Measurements from ENCODE around the gene VCX2.

DNA sequence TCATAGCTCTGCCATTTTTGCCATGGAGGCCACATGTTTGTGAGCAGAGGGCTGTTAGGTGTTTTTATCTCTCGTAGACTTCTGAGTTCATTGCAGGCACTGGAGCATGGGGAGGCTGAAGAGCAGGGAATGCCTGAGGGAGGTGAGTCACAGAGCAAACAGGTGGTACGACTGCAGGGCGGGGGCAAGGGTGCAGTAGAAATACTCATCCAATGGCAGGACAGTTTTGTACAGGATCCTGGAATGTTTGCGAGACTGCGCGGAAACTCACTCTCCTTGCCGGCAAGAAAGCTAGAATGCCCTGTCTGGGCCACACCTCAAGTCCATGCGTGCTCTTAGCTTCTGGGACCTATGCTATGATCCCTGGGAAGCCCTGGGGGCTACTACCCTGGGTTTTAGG lies 20.0 kb upstream of the VCX2 start:
- TF ChIP-seq, protein P1, sequence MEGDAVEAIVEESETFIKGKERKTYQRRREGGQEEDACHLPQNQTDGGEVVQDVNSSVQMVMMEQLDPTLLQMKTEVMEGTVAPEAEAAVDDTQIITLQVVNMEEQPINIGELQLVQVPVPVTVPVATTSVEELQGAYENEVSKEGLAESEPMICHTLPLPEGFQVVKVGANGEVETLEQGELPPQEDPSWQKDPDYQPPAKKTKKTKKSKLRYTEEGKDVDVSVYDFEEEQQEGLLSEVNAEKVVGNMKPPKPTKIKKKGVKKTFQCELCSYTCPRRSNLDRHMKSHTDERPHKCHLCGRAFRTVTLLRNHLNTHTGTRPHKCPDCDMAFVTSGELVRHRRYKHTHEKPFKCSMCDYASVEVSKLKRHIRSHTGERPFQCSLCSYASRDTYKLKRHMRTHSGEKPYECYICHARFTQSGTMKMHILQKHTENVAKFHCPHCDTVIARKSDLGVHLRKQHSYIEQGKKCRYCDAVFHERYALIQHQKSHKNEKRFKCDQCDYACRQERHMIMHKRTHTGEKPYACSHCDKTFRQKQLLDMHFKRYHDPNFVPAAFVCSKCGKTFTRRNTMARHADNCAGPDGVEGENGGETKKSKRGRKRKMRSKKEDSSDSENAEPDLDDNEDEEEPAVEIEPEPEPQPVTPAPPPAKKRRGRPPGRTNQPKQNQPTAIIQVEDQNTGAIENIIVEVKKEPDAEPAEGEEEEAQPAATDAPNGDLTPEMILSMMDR (IDR thresholded peaks at IDR 0.05) = no peak
- TF ChIP-seq, protein P2, sequence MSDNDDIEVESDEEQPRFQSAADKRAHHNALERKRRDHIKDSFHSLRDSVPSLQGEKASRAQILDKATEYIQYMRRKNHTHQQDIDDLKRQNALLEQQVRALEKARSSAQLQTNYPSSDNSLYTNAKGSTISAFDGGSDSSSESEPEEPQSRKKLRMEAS (IDR thresholded peaks at IDR 0.05; ENCODE audit: low read depth) = no peak
- TF ChIP-seq RAD21 (IDR thresholded peaks at IDR 0.05; ENCODE audit: low read length) (no peak), EP300 (IDR thresholded peaks at IDR 0.05; ENCODE audit: borderline replicate concordance in 1 of 2, low read depth in 1 of 2, low read length in 1 of 2) (no peak), NFIC (IDR thresholded peaks at IDR 0.05; ENCODE audit: borderline replicate concordance) (no peak), RFX5 (IDR thresholded peaks at IDR 0.05; ENCODE audit: low read length) (no peak)

Measured in SK-N-SH (cell line).